Measurements from ENCODE around the gene SMIM27.

The SMIM27 gene

GRCh38 chr9:32554591-32554990 lies 2.5 kb downstream of the SMIM27 start:
- Histone ChIP-seq H3K4me1 (ENCODE audit: low read length) (peaks cover 17% of the 10 kb centered on the region), H3K9ac (ENCODE audit: low read length) (no peak overlapping the region), H3K27me3 (replicated peaks; ENCODE audit: insufficient read depth, low read length) (no peaks in the 10 kb centered on the region), H4K20me1 (ENCODE audit: insufficient read depth, low read length) (no peaks in the 10 kb centered on the region), H3F3A (ENCODE audit: insufficient read depth, low read length) (peaks cover 18% of the 10 kb centered on the region), H2AFZ (ENCODE audit: low read length) (no peak overlapping the region), H3K79me2 (ENCODE audit: low read length) (peaks cover 57% of the 10 kb centered on the region), H3K36me3 (replicated peaks; ENCODE audit: insufficient read depth, low read length) (no peaks in the 10 kb centered on the region), H3K9me3 (replicated peaks; ENCODE audit: insufficient read depth, low read length) (no peaks in the 10 kb centered on the region), H3K27ac (ENCODE audit: low read length) (no peak overlapping the region), H3K9me2 (replicated peaks; ENCODE audit: insufficient read depth, low read length) (no peaks in the 10 kb centered on the region), H3K4me3 (ENCODE audit: low read length) (no peak overlapping the region), H3K4me2 (ENCODE audit: low read depth, low read length) (no peak overlapping the region)
- no peak for DNase-seq
- TF ChIP-seq CTCF (IDR thresholded peaks at IDR 0.05; ENCODE audit: low read length) (no peak), EZH2phosphoT487 (IDR thresholded peaks at IDR 0.05; ENCODE audit: low read length) (no peak), EZH2 (optimal IDR thresholded peaks at IDR 0.05; ENCODE audit: low read depth, low read length) (no peak)

GRCh38 chr9:32558408-32558934 lies 6.3 kb downstream of the SMIM27 start:
- Histone ChIP-seq H3K9ac (ENCODE audit: low read length) (no peak overlapping the region), H2AFZ (ENCODE audit: low read length) (no peak overlapping the region), H3K27ac (ENCODE audit: low read length) (no peak overlapping the region), H3F3A (ENCODE audit: insufficient read depth, low read length) (peaks cover 11% of the 10 kb centered on the region), H3K9me2 (replicated peaks; ENCODE audit: insufficient read depth, low read length) (no peaks in the 10 kb centered on the region), H3K4me1 (ENCODE audit: low read length) (peaks cover 10% of the 10 kb centered on the region), H3K79me2 (ENCODE audit: low read length) (peaks cover 43% of the 10 kb centered on the region), H3K4me3 (ENCODE audit: low read length) (no peak overlapping the region), H4K20me1 (ENCODE audit: insufficient read depth, low read length) (no peaks in the 10 kb centered on the region), H3K9me3 (replicated peaks; ENCODE audit: insufficient read depth, low read length) (no peaks in the 10 kb centered on the region), H3K36me3 (replicated peaks; ENCODE audit: insufficient read depth, low read length) (no peaks in the 10 kb centered on the region), H3K4me2 (ENCODE audit: low read depth, low read length) (no peak overlapping the region), H3K27me3 (replicated peaks; ENCODE audit: insufficient read depth, low read length) (no peaks in the 10 kb centered on the region)
- DNase-seq, result no peak
- TF ChIP-seq EZH2phosphoT487 (IDR thresholded peaks at IDR 0.05; ENCODE audit: low read length), result no peak
- TF ChIP-seq CTCF (IDR thresholded peaks at IDR 0.05; ENCODE audit: low read length), result no peak
- no peak for TF ChIP-seq EZH2 (optimal IDR thresholded peaks at IDR 0.05; ENCODE audit: low read depth, low read length)

- no peak overlapping the region for H3K4me2 ChIP-seq (ENCODE audit: low read depth, low read length)
- H3K9me3 ChIP-seq (replicated peaks; ENCODE audit: insufficient read depth, low read length), result no peaks in the 10 kb centered on the region
- H3K79me2 ChIP-seq (ENCODE audit: low read length), result peaks cover 63% of the 10 kb centered on the region
- H2AFZ ChIP-seq (ENCODE audit: low read length), result no peak overlapping the region
- H3F3A ChIP-seq (ENCODE audit: insufficient read depth, low read length), result no peaks in the 10 kb centered on the region
- TF ChIP-seq CTCF (IDR thresholded peaks at IDR 0.05; ENCODE audit: low read length), result no peak
- TF ChIP-seq EZH2phosphoT487 (IDR thresholded peaks at IDR 0.05; ENCODE audit: low read length), result no peak
- no peak for TF ChIP-seq EZH2 (optimal IDR thresholded peaks at IDR 0.05; ENCODE audit: low read depth, low read length)
- H3K4me1 ChIP-seq (ENCODE audit: low read length), result peaks cover 2% of the 10 kb centered on the region; the same call in 1 of the 2 replicates
- no peaks in the 10 kb centered on the region; the same call in 1 of the 2 replicates for H3K36me3 ChIP-seq (replicated peaks; ENCODE audit: insufficient read depth, low read length)
- H3K27ac ChIP-seq (ENCODE audit: low read length), result no peak overlapping the region
- H3K27me3 ChIP-seq (replicated peaks; ENCODE audit: insufficient read depth, low read length), result no peaks in the 10 kb centered on the region
- H4K20me1 ChIP-seq (ENCODE audit: insufficient read depth, low read length), result no peaks in the 10 kb centered on the region
- no peak for DNase-seq
- no peak overlapping the region for H3K9ac ChIP-seq (ENCODE audit: low read length)
- H3K4me3 ChIP-seq (ENCODE audit: low read length), result no peak overlapping the region
- H3K9me2 ChIP-seq (replicated peaks; ENCODE audit: insufficient read depth, low read length), result no peaks in the 10 kb centered on the region
Observed at GRCh38 chr9:32565967-32566366, 13.8 kb downstream of the SMIM27 start.
